Neuronal stem cell (in vitro differentiated cells): ENCODE measurements around the gene TEKT3.

Experiments
- DNase-seq: peaks from one replicate; pipeline ENCODE4 v3.0.0-alpha.2; 2013; ENCODE audit warnings: low spot score
- H2AFZ ChIP-seq: one replicate; pipeline ENCODE4 v1.6.1; 2013; ENCODE audit warnings: mild to moderate bottlenecking, low read length, inconsistent platforms
- H2AK5ac ChIP-seq: 2 replicates; pipeline ENCODE4 v1.6.1; 2013; ENCODE audit warnings: low read depth, mild to moderate bottlenecking, inconsistent platforms, low read length, moderate library complexity, mixed read lengths
- H2BK120ac ChIP-seq: 2 replicates; pipeline ENCODE4 v1.6.1; 2013; ENCODE audit warnings: low read depth, mild to moderate bottlenecking, inconsistent platforms, low read length, moderate library complexity, mixed read lengths
- H2BK12ac ChIP-seq: one replicate; pipeline ENCODE4 v1.6.1; 2013; ENCODE audit warnings: low read length, inconsistent platforms
- H2BK15ac ChIP-seq: 2 replicates; pipeline ENCODE4 v1.6.1; 2013; ENCODE audit warnings: mild to moderate bottlenecking, low read length, inconsistent platforms, mixed read lengths
- H2BK5ac ChIP-seq: one replicate; pipeline ENCODE4 v1.6.1; 2013; ENCODE audit warnings: inconsistent platforms, mild to moderate bottlenecking, low read length, moderate library complexity
- H3K14ac ChIP-seq: one replicate; pipeline ENCODE4 v1.6.1; 2013; ENCODE audit warnings: low read length, inconsistent platforms
- H3K18ac ChIP-seq: 2 replicates; pipeline ENCODE4 v1.6.1; 2013; ENCODE audit warnings: low read length, inconsistent platforms
- H3K23ac ChIP-seq: 2 replicates; pipeline ENCODE4 v1.6.1; 2013; ENCODE audit warnings: low read depth, mild to moderate bottlenecking, mixed read lengths, low read length, inconsistent platforms; ENCODE audit not compliant: poor library complexity
- H3K27ac ChIP-seq: replicated peaks from 3 replicates; pipeline ENCODE4 v1.5.1; 2013; ENCODE audit warnings: low read length, inconsistent platforms
- H3K27me3 ChIP-seq, 3 experiments: 2 replicates each; pipeline ENCODE4 v1.6.1; 2013; ENCODE audit warnings: low read length in 3 of 3, mild to moderate bottlenecking in 2 of 3, inconsistent platforms in 1 of 3, low read depth in 1 of 3, mixed read lengths in 1 of 3, moderate library complexity in 1 of 3; ENCODE audit not compliant: control insufficient read depth in 3 of 3, insufficient read depth in 3 of 3
- H3K36me3 ChIP-seq, 2 donors: replicated peaks in 1 of 2; 2 replicates each; pipeline ENCODE4 v1.6.1; 2013; ENCODE audit warnings: low read length in 2 of 2; ENCODE audit not compliant: control insufficient read depth in 2 of 2, insufficient read depth in 2 of 2
- H3K4ac ChIP-seq: 2 replicates; pipeline ENCODE4 v1.6.1; 2013; ENCODE audit warnings: inconsistent platforms, mild to moderate bottlenecking, low read length, moderate library complexity
- H3K4me1 ChIP-seq, 2 donors: 1 replicate in 1 of 2; 2 replicates in 1 of 2; pipeline ENCODE4 v1.6.1; 2013; ENCODE audit warnings: low read length in 2 of 2, low read depth in 1 of 2; ENCODE audit not compliant: control insufficient read depth in 2 of 2, insufficient read depth in 1 of 2
- H3K4me2 ChIP-seq: one replicate; pipeline ENCODE4 v1.6.1; 2013; ENCODE audit warnings: mild to moderate bottlenecking, low read length, inconsistent platforms; ENCODE audit not compliant: insufficient read depth, poor library complexity, severe bottlenecking
- H3K4me3 ChIP-seq, 2 donors: 2 replicates each; pipeline ENCODE4 v1.5.1; 2013; ENCODE audit warnings: low read length in 2 of 2, mild to moderate bottlenecking in 2 of 2, inconsistent platforms in 1 of 2, moderate library complexity in 1 of 2
- H3K79me1 ChIP-seq: one replicate; pipeline ENCODE4 v1.6.1; 2013; ENCODE audit warnings: low read depth, mild to moderate bottlenecking, inconsistent platforms, low read length, moderate library complexity
- H3K9ac ChIP-seq: one replicate; pipeline ENCODE4 v1.6.1; 2013; ENCODE audit warnings: mild to moderate bottlenecking, low read depth, low read length, inconsistent platforms; ENCODE audit not compliant: poor library complexity
- H3K9me3 ChIP-seq, 2 donors: replicated peaks in 1 of 2; 2 replicates each; pipeline versions ENCODE3 to v1.6.1; 2013; ENCODE audit warnings: low read length in 2 of 2, mild to moderate bottlenecking in 2 of 2, inconsistent platforms in 1 of 2, low read depth in 1 of 2, mixed read lengths in 1 of 2, moderate library complexity in 1 of 2; ENCODE audit not compliant: control insufficient read depth in 2 of 2, insufficient read depth in 1 of 2
- H4K8ac ChIP-seq: one replicate; pipeline ENCODE4 v1.6.1; 2013; ENCODE audit warnings: low read depth, mild to moderate bottlenecking, inconsistent platforms, low read length, moderate library complexity
- H4K91ac ChIP-seq: one replicate; pipeline ENCODE4 v1.6.1; 2013; ENCODE audit warnings: low read length, low read depth, mild to moderate bottlenecking, inconsistent platforms; ENCODE audit not compliant: poor library complexity
- WGBS, 2 donors: extraction: QIAGEN DNeasy Blood & Tissue Kit; methylation state at CpG; one replicate each; pipeline ENCODE4 v1.1.7; 2013; ENCODE audit warnings: missing lambda C conversion rate in 2 of 2, mixed read lengths in 1 of 2; ENCODE audit not compliant: insufficient read length in 2 of 2, insufficient replicate concordance in 1 of 2; ENCODE audit errors: extremely low coverage in 2 of 2; 5-methylcytosine and 5-hydroxymethylcytosine counted together

Gene TEKT3

DNA sequence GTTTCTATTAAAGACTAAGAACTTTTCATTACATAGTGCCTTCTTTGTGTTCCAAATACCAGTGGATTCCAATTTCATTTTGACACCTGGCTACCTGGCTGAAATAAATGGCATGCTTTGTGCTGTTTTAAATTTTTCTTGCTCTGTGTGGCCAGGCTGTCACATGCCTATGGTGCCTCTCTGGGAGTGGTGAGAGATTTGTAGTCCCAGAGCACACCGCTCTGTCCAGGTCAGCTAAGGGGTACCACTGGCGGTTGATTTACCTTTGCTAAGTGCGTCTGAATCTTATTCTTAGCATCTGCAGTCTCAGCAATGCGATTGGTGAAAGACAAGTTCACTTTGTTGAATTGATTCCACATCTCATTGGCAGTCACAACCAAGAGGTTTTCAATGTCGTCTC is 29.4 kb downstream of the TEKT3 start:
- Histone ChIP-seq H2BK120ac (no peak overlapping the region), H3K23ac (no peak overlapping the region), H3K4me3 (no peak overlapping the region), H4K91ac (no peak overlapping the region), H2BK15ac (no peak overlapping the region), H2AK5ac (no peak overlapping the region), H3K27me3 (peaks cover 0 to 11% (median 0%) of the 10 kb centered on the region in 3 experiments), H3K9ac (no peak overlapping the region), H3K9me3 (no peaks in the 10 kb centered on the region), H2AFZ (no peak overlapping the region), H3K18ac (no peak overlapping the region), H2BK5ac (no peak overlapping the region), H3K27ac (no peak overlapping the region), H3K4ac (no peak overlapping the region), H3K14ac (no peak overlapping the region), H4K8ac (no peak overlapping the region), H3K4me1 (no peaks in the 10 kb centered on the region), H3K4me2 (no peak overlapping the region), H2BK12ac (no peak overlapping the region), H3K36me3 (no peaks in the 10 kb centered on the region), H3K79me1 (no peaks in the 10 kb centered on the region)
- no CpG with 5 or more reads among the region's 5 CpGs for WGBS, 2 donors
- DNase-seq: no peak

DNA sequence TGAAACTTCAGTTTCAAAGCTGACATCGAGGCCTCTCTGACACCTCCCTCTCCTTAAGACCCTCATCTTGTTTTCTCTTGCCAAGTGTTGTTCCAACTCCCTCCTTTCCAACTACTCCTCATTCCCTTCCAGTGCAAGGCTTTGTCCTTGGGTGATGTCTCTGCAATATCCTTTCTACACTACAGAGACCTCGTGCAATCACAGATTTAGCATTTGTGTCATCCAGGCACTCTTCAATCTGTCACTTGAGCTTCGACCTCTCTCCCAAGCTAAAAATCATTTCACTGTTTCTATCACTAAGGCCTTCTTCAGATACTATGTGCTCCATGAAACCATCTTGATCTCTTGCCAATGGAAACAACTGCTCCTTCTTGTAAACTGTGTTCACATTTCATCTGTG is 31.6 kb downstream of the TEKT3 start:
- Histone ChIP-seq H3K18ac (no peak overlapping the region), H3K9ac (no peak overlapping the region), H3K4me1 (no peaks in the 10 kb centered on the region), H3K14ac (no peak overlapping the region), H4K8ac (no peak overlapping the region), H3K79me1 (no peaks in the 10 kb centered on the region), H2BK12ac (no peak overlapping the region), H2BK5ac (no peak overlapping the region), H4K91ac (no peak overlapping the region), H2BK15ac (no peak overlapping the region), H2AFZ (no peak overlapping the region), H2BK120ac (no peak overlapping the region), H3K36me3 (no peaks in the 10 kb centered on the region), H3K27ac (no peak overlapping the region), H3K4me2 (no peak overlapping the region), H3K9me3 (no peaks in the 10 kb centered on the region), H3K4me3 (no peak overlapping the region), H2AK5ac (no peak overlapping the region), H3K4ac (no peak overlapping the region), H3K23ac (no peak overlapping the region), H3K27me3 (peaks cover 0 to 14% (median 0%) of the 10 kb centered on the region in 3 experiments)
- no CpG with 5 or more reads among the region's 3 CpGs for WGBS, 2 donors
- DNase-seq: no peak

GRCh38 chr17:15309236-15309635 is 32.2 kb downstream of the TEKT3 start:
- DNase-seq: no peak
- Histone ChIP-seq H3K9me3 (no peaks in the 10 kb centered on the region), H4K91ac (no peak overlapping the region), H3K79me1 (no peaks in the 10 kb centered on the region), H3K4ac (no peak overlapping the region), H2BK5ac (no peak overlapping the region), H3K36me3 (no peaks in the 10 kb centered on the region), H3K23ac (no peak overlapping the region), H3K4me3 (no peak overlapping the region), H3K14ac (no peak overlapping the region), H2BK12ac (no peak overlapping the region), H3K9ac (no peak overlapping the region), H2AK5ac (no peak overlapping the region), H3K27me3 (peaks cover 0 to 14% (median 0%) of the 10 kb centered on the region in 3 experiments), H3K18ac (no peak overlapping the region), H4K8ac (no peak overlapping the region), H2BK15ac (no peak overlapping the region), H2BK120ac (no peak overlapping the region), H3K27ac (no peak overlapping the region), H3K4me1 (no peaks in the 10 kb centered on the region), H2AFZ (no peak overlapping the region), H3K4me2 (no peak overlapping the region)
- no CpG with 5 or more reads among the region's 3 CpGs for WGBS, 2 donors

DNA sequence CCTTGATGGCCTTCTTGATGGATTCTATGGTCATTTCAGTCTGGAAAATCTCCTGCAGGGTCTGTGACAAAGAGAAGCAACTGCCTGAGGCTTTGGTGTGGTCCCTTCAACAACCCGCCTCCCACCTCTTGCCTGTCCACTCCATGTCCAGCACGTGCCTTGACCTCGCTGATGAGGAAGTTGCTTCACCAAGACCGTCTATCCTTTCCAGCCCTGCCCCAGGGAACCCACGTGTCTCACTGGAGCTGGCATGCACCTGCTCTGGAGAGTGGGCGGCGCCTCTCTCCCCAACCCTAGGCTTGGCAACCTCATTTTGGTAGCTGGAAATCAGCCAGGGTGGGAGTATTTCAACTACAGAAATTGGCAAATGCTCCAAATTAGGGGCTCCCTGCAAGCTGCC is 32.6 kb downstream of the TEKT3 start:
- no peak for DNase-seq
- Histone ChIP-seq H2AFZ (no peak overlapping the region), H3K36me3 (no peaks in the 10 kb centered on the region), H2BK12ac (no peak overlapping the region), H3K4me2 (no peak overlapping the region), H2BK15ac (no peak overlapping the region), H3K79me1 (no peaks in the 10 kb centered on the region), H4K91ac (no peak overlapping the region), H2AK5ac (no peak overlapping the region), H3K9me3 (no peaks in the 10 kb centered on the region), H3K27ac (no peak overlapping the region), H3K4me3 (peak overlapping the region in 1 of 2 donors; percentile 50), H2BK5ac (no peak overlapping the region), H2BK120ac (no peak overlapping the region), H3K4me1 (peaks cover 0 to 2% of the 10 kb centered on the region in 2 donors), H3K23ac (no peak overlapping the region), H3K27me3 (peaks cover 0 to 11% (median 2%) of the 10 kb centered on the region in 3 experiments), H3K4ac (no peak overlapping the region), H4K8ac (no peak overlapping the region), H3K9ac (no peak overlapping the region), H3K14ac (peak overlapping the region; percentile 79), H3K18ac (no peak overlapping the region)
- WGBS, 2 donors: no CpG with 5 or more reads among the region's 7 CpGs
